ENCODE measurements around the gene CTR9.

CTR9 gene

GRCh38 chr11:10824888-10825287, 73.8 kb downstream of the CTR9 start:
- no peak for DNase-seq

DNA sequence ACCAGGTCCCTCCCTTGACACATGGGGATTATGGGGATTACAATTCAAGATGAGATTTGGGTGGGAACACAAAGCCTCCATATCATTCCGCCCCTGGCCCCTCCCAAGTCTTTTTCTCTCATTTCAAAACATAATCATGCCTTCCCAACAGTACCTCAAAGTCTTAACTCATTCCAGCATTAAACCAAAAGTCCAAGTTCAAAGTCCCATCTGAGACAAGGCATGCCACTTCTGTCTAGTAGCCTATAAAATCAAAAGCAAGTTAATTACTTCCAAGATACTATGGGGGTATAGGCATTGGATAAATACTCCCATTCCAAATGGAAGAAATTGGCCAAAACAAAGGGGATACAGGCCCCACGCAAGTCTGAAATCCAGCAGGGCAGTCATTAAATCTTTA, 77.4 kb downstream of the CTR9 start:
- no peak for DNase-seq

DNA sequence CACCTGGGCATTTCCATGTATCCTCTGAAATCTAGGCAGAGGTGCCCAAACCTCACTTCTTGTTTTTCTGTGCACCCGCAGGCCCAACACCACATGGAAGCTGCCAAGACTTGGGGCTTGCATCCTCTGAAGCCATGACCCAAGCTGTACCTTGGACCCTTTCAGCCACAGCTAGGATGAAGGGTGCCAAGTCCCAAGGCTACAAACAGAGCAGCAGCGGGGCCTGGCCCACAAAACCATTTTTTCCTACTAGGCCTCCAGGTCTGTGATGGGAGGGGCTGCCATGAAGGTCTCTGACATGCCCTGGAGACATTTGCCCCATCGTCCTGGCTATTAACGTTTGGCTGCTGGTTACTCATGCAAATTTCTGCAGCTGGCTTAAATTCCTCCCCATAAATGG, 78.1 kb downstream of the CTR9 start:
- no peak for DNase-seq
